HG03175 (cell line): ENCODE measurements around the gene IGSF8.

Experiments
- ATAC-seq: cut with Tn5 transposase; IDR thresholded peaks from one replicate; pipeline ENCODE4 v1.9.1; 2021; ENCODE audit warnings: mild to moderate bottlenecking, moderate library complexity; ENCODE audit not compliant: unreplicated experiment

The IGSF8 gene

GRCh38 chr1:160097911-160098851, at the start of gene IGSF8:
Gene IGSF8, minus strand, starts transcription at chr1:160098619. Its CDS starts 147 bp downstream, at chr1:160098472.
- ATAC-seq: peak; percentile 44

GRCh38 chr1:160148121-160148520, 49.7 kb upstream of the IGSF8 start:
- no peak for ATAC-seq

GRCh38 chr1:160146107-160146506, 47.7 kb upstream of the IGSF8 start:
- ATAC-seq: no peak

GRCh38 chr1:160144921-160145320, 46.5 kb upstream of the IGSF8 start:
- ATAC-seq: no peak

GRCh38 chr1:160143695-160144094, 45.3 kb upstream of the IGSF8 start:
- ATAC-seq: no peak

- ATAC-seq: no peak
These were observed 41.4 kb upstream of the IGSF8 start for GRCh38 chr1:160139840-160140239.

GRCh38 chr1:160137216-160137862, 38.9 kb upstream of the IGSF8 start:
- no peak for ATAC-seq

GRCh38 chr1:160136926-160137200, 38.4 kb upstream of the IGSF8 start:
- no peak for ATAC-seq

- ATAC-seq: no peak
These were observed 37.9 kb upstream of the IGSF8 start for GRCh38 chr1:160136121-160136925.

GRCh38 chr1:160134791-160135572, 36.6 kb upstream of the IGSF8 start:
- ATAC-seq: no peak

- no peak for ATAC-seq
These were observed 35.8 kb upstream of the IGSF8 start for GRCh38 chr1:160133990-160134770.

GRCh38 chr1:160131803-160132565, 33.6 kb upstream of the IGSF8 start:
- no peak for ATAC-seq

- no peak for ATAC-seq
These were observed 32.5 kb upstream of the IGSF8 start for GRCh38 chr1:160130939-160131338.

GRCh38 chr1:160130486-160130885, 32.1 kb upstream of the IGSF8 start:
- ATAC-seq: no peak

- ATAC-seq: no peak
These were observed 31.5 kb upstream of the IGSF8 start for GRCh38 chr1:160129966-160130365.

- ATAC-seq: no peak
These were observed 31.1 kb upstream of the IGSF8 start for GRCh38 chr1:160129558-160129957.

- no peak for ATAC-seq
These were observed 30.6 kb upstream of the IGSF8 start for GRCh38 chr1:160129046-160129445.

- no peak for ATAC-seq
These were observed 30.2 kb upstream of the IGSF8 start for GRCh38 chr1:160128636-160129035.

- no peak for ATAC-seq
These were observed 29.6 kb upstream of the IGSF8 start for GRCh38 chr1:160127865-160128523.
